Activated effector memory CD4-positive, alpha-beta T cell treated with Interleukin-2 at 50 U/mL for 16 hours (primary cell): ENCODE data around the gene MAST4.

Experiments
- DNase-seq: peaks from one replicate; pipeline ENCODE4 v3.0.0-alpha.2; 2020

The MAST4 gene

DNA sequence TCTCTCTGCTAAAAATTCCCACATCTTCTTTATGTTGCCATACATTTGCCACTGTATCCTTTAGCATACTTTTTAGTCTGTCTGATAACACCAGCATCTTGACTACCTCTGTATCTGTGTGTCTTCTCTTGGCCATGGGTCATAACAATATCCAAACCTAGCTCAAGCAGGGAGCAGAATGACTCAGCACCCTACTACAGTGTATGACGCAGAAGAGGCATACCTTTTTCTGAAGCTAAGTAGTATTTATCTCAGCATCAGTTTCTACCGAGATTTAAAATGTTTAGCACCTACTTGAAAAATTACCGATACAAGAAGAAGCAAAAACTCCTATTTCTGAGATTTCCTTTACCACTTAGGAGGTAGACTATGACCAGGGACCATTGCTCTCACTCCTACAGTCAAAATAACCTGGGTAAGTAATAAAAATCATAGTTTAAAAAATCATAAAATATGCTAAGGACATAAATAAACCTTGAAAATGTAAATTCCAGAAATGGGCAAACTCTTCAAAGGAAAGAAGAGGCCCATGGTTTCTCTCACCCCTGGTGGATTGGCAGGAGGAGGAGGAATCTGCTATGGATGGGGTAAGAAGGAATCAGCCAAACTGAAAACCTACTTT is 286.5 kb downstream of the MAST4 start:
- DNase-seq: no peak

DNA sequence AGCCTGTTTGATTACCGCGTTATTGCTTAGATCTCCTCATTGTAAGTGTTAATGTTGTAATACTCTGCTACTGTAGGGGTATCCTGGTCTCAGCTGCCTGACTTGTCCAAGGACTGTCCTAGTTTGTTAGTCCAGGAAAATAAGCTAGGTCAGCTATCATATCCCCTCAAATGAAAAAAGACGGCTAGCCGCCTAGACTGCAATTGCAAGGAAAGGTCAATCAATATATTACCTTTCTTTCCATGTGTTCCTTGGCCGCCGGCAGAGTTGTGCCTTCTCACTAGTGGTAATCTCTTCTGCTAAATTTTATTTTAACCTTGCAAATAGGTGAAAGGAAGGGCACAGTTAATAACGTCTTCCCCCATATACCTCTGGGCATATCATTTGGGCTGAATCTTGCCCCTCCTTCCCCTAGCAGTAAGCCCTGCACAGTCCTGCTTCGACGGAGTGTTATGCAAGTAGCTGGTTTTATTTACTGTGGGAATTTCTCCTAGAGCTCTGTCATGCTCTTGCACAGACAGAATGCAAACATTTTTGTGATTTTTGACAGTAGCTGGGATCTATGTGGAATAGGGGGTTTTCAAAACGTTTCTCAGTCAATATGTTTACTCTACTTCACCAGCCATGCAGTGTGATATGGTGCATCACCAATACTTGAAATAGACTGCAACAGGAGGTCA is 288.5 kb downstream of the MAST4 start:
- no peak for DNase-seq

DNA sequence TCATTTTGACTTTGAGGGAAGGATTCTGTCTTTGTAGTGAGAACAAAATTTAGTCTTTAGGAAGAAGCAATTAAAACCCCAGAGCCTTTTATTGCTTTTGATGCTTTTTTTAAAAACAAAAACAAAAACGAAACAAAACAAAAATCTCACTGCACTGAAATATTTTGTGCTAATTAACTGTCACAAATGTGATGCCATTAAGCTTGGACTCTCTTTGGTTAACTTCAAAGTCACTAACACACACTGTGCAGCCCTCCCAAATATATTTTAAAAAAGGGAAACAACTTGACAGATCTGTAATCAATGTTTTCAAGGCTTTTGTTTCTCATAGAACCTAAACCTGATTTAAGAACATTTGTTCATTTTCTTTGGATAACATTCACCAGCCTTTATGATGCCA is 290.7 kb downstream of the MAST4 start:
- DNase-seq: no peak

DNA sequence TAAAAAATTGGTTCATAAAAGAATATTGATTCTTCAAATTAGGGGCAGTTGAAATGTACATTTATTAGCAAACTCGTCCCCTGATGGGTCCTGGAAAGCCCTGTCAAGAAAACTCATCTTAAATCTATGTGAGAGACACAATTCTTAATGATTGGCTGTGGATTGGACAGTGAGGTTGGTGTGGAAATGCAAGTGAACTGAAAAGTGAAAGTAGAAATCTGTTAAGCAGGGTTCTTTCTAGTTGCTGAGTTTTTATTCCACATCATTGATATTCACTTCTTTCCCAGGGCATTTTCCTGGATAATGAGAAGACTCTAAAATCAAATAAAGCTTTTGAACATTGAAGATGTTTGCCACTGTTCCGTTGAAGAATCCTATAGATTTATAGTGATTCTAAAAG is 292.4 kb downstream of the MAST4 start:
- DNase-seq: no peak

DNA sequence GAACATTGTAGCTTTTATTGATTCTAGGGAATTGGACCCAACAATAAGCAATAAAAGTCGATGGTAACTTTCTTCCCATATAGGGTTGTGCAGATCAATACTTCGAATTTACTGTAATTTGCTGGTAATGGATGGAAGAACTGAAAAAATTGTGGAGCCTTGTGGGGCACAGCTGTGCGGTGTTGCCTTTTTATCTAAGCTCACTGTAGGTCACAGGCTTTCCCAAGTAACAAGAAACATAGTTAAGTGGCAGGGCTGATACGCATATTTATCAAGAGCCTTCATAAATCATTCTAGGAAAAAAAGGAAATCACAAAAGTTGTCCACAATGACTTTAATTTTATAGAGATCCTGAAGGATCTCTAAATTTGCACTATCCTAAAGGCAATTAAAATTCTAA is 292.9 kb downstream of the MAST4 start:
- no peak for DNase-seq

DNA sequence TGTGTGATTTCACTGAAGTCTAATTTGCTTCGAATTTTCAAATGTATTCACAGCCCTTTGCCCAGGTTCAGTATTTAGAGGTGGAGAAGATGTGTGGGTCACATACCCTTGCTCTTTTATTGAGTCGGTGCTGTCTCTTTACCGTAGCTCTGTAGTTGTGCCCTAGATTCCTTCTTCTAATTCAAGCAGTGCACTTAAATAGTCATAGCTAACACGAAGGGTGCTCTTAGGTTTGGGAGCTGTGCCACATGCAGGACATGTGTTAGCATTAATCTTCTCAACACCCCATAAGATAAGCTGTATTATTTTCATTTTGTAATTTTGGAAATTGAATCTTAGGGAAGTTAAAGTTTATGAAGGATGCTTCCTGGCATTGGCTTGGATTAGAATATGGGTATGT is 293.3 kb downstream of the MAST4 start:
- DNase-seq: no peak

DNA sequence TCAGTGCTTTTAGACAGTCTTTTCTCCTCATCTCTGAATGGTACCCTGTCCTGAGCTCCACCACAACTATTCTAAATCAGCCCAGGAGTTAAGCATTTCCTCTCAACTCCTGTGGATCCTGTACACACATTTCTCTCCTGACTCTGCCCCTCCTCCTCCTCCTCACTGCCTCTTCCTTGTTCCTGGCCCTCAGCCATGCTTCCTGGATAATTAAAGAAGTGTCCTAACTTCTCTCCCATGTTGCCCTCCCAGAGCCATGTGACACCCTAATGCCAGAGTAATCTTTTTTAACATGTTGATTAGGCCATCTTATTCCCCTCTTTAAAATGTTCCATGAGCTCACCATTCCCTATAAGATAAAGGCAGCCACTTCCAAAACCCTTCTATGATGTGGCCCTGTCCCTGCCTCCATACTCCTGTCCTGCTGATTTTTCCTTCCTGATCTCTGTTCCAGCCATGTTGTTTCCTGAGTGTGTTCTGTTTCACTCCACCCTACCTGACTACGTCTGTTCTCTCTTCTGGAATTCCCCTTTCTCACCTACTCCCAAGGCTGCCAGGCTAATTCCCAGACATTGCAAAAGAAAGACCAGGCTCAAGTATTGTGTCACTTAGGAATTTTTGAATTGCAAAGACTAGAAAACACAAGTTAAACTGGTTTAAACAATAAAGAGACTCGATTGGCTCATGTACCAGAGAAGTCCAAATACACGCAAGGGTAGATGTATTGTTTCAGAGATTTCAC is 295.2 kb downstream of the MAST4 start:
- no peak for DNase-seq

DNA sequence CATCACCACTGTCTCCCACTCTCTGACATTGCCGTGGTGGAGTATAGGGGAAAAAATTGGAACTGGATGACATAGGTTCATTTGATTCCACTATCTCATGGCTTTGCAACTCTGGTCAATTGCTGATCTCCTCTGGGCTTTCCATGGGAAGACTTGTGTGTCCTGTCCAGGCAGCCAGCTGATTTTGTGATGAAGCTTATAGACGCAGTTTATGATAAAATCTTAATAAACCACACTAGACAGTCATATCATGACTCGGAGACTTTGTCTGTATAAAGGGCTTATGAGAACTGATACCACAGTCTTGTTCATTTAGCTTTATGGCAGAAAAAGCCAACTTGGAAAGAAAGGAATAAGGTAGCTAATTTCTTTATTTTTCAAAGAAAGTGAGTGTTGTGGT is 296.5 kb downstream of the MAST4 start:
- DNase-seq: no peak

DNA sequence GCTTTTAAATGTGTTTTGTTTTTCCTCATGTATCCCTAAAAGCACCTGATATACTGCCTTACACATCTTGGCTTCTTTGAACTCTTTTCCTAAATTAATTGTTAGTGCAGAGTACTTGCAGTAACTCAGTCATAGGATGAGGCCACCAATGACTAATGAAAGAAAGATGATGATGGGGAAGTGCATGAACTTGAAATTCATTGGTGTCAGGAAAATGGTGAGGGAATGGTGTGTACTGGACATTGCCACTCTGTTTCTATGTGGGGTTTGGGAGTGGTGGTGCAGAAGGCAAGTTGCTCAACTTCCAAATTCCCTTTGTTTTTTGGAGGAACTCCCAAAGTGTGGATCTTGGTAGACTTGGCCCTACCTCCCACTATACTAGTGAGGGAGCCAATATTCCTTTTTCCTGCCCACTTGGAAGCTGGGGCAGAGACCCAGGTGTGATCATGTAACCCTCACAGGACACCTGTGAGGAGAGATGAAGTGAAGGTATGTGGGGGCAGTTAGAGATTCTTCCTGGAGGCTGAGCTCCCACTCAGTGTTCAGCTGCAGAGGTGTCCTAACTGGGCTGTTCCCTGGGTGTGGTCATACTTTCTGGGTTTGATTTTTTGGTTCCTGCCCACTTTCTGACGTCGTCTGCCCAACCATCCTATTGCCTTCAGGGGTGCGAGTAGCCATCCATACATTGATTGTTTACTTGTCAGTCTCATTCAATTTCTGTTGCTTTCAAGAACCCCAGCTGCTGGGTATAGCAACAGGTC is 298.5 kb downstream of the MAST4 start:
- no peak for DNase-seq

DNA sequence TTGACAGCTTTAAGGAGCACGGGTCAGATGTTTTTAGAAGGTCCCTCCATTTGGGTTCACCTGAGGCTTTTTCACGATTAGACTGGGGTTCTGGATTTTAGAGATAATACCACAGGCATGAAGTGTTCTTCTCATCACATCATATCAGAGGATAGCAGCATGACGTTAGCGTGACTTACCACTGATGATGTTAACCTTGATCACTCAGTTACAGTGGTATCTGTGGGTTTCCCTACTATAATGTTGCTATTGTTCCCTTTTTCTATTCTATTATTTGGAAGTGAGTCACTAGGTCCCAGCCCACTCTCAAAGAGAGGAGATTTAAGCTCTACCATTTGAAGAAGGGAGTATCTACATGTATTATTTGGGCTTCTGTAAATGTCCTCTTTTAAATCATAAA is 300.0 kb downstream of the MAST4 start:
- no peak for DNase-seq

DNA sequence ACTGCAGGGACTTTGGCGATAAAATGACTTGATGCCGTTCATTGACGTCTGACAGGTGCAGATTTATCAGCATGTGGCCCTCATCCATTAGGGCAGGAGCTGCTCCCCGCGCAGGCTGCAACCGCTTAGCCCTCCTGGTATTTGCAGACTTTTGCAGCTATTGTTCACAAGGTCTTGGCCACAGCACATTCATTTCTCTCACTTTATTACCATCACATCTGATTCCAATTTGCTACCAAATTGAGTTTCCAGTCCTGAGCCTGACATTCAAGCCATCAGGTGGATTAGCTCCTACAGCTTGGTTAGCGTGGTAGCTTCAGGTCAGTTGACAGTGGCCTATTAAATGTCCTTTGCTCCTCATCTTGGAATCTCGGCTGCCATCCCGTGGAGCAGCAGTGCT is 301.2 kb downstream of the MAST4 start:
- no peak for DNase-seq

DNA sequence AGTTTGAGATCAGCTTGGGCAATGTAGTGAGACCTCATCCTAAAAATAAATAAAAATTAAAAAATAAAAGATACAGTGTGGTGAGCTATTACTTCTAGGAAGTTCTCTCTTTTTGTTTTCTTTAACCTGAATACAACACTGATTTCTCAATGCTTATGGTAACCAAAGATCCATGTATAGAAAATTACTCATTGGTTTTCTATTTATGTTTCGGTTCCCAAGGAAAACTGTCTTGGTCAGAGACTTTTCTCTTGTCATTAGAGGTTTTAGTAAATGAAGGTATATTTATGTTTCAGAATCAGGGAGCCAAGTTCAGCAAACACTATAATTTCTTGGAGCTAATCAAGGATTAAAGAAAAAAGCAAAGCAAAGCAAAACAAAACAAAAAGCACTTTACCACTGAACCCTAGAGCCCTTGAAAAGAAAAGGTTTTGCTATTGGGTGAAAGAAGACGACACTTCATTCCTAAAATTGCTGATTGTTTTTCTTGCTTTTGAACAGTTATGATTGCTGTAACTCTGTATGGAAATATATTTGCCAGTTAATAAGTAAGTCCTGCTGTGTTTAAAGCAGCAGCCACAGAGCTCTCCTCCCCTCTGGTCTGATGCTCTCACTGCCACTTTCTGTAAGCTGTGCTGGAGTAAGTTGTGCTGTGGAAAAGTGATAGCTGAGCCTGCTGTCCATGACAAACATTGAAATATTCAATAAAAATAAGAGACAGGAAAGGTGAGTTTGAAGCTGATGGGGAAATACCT is 302.2 kb downstream of the MAST4 start:
- no peak for DNase-seq

DNA sequence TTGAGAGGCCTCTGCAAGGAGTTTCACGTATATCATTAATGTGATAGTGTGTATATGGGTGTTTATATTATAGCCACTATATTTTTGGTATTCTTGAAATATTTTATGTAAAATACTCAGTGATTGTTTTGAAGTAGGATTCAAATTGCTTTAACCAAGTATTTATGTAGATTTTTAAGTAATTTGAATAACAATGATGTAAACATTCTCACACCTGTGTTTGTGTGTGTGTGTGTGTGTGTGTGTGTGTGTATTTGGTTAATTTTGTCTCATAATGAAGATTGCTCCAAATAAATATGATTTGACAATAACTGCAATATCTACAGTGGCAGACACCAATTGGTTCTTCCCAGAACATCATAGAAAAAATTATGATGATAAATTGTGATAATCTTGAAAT is 307.0 kb downstream of the MAST4 start:
- no peak for DNase-seq

DNA sequence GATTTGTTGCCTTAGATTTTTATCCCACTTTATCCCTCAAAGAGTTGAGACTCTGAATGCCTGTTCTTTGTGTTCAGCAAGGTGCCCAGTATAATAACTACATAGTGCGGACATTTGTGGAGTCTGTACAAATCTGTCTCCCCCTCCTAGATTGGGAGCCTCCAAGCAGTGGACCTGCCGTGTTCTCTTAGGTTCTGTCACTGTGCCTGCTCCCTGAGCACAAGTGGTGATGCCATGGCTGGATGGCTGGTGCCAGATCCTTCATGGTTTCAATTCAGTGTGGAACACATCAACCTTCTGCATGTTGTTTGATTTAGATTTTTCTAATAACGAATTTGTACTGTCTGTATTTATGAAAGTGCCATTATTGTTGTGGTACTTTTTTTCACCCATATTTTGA is 307.5 kb downstream of the MAST4 start:
- DNase-seq: no peak

DNA sequence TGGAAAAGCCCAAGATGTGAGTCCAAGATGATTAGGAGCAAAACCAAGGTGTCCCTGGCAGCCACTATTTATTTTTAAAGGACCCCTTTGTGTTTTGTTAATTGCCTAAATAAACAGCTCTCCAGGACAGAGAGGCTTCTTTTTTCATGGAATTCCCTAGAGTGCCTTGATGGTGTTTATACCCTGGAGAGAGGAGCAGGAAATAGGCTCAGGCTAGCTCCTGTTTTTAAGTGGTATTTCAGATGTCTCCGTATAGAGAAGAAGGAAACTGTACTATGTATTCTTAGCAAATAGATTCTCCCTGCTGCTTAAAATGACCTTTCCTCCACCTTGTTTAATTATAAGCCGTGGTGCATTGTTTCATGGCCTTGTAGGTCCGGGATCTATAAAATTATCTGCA is 308.0 kb downstream of the MAST4 start:
- DNase-seq: no peak

DNA sequence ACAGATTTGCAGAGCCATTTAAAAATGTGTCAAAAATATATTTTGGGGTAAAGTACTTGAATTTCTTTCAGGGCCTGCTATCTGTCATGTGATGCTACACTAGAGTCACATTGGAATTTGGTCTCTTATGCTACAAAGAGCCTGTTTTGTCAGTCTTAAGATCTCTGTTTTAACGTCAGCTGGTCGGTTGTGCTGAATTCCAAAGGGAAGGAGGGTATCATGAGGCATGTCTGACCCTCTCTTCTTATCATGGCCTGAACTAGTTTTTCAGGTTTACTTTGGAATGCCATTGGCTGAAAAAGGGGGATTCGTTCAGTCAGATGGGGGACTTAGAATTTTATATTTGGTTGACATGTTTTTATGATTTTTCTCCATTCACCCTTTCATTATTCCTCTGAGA is 309.8 kb downstream of the MAST4 start:
- DNase-seq: no peak

DNA sequence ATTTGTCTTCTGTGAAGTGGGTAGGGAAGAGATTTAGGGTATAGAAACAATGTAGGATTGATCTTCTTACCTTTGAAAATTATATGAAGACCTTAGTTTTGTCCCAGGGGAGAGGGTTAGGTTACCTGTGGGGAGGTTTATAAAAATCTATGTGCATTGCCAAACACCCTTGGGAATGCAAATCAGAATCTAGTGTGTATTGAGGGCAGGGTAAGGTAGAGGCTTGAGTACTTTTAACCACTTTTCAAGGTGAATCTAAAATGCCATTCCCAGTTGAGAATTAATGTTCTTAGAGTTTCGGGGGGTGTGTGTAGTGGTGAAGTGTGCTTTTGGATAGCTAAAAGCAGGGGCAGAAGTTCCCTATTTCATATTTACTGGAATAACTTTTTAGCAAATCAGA is 312.0 kb downstream of the MAST4 start:
- DNase-seq: no peak

DNA sequence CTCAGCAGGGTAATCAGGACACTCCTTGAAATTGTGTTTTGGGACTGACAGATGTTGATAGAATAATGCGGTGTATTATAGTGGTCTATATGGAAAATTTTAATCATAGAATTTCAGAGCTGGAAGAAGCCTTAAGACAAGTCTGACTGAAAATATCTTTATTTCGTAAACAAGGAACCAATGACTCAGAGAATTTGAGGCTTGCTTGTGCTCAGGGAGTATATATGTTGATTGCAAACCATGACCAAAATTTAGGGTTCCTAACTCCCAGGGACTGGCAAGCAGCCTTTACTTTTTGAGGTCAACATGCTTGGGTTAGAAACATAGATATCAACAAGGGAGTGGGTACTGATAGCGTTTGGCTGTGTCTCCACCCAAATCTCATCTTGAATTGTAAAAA is 313.2 kb downstream of the MAST4 start:
- no peak for DNase-seq

DNA sequence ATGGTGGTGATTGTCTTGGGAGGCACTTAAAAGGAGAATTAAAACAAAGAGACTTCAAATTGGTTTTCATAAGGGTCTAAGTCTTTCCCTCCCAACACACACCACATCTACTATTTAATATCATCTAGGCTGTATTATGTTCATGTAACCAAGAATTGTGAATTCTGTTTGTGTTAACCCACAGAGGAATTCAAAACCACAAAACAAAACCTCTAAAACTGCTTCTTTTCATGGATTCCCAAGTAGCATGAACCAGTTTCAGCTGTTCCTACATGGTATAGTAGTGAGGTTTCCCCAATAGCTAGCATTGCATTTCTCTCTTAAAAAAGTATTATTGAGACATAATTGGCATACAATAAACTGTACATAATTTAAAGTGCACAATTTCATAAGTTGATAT is 316.6 kb downstream of the MAST4 start:
- no peak for DNase-seq

DNA sequence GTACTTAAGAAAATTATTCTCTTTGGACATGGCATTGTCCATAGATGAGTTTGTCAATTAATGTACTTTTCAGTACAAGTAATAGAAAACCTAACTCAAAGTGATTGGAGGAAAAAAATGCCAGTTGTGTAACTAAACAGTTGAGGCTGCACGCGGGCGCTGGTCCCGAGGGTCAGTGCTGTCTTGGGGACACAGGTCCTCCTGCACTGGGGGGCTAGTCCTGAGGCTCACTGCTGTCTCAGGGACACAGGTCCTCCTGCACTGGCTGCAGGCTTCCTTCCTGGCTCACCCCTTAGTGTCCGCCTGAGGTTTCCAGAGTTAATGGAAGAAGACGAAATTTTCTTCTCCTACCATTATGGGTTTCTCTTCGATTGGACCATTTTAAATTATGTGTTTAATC is 319.3 kb downstream of the MAST4 start:
- DNase-seq: no peak

DNA sequence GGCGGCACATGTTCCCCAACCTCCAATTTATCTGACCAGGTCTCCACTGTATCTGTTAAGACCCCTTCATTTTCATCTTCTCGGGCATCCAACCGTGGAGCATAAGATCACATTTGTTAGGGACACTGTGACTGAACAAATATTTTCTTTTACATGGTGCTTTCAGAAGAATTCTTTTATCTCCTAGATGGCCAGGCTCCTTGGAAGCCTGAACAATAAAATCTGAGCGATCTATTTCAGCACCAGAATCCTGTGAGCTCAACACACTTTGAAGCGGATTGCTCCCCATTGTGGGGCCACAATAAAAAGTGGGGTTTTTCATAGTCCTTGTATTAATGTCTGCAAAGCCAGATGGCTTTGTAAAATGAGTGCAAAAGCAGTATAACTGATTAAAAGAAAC is 326.7 kb downstream of the MAST4 start:
- no peak for DNase-seq

DNA sequence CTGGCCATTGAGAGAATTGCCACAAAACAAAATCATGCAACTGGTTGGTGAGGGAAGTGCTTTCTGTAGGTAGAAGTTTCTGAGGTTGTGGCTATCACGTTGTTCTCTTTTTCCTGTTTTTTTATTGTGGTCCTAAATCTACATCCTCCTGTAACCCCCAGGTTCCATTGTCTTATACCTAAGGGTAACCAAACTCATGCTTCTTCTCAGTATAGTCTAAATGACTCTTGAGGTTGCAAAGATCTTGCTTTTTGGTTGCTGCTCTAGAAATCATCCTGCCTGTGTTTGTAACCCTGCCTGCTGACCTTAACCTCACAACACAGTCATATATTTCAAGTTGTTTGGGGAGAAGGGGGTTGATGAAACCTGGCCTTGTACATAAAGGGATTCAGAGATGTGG is 327.3 kb downstream of the MAST4 start:
- no peak for DNase-seq

DNA sequence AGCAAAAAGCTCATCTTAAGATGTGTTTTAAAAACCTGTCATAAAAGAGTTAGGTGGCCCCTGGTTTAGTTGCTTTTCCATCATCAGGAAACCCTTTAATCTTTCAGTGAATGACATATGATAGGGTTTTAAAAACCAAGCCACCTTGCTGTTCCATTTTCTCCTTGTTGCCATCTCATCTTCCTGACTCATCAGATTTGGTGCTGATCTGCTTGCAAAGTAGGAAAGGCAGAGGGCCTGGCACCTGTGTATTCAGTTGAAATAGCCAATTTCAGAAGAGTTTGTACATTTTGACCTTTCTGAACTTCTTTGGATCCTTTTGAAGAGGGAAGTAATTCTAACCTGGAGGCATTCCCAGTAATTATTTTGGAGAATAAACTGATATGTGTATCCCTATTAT is 327.7 kb downstream of the MAST4 start:
- DNase-seq: no peak
